Measurements from ENCODE around the gene SPPL3.

- TF ChIP-seq, protein P1, sequence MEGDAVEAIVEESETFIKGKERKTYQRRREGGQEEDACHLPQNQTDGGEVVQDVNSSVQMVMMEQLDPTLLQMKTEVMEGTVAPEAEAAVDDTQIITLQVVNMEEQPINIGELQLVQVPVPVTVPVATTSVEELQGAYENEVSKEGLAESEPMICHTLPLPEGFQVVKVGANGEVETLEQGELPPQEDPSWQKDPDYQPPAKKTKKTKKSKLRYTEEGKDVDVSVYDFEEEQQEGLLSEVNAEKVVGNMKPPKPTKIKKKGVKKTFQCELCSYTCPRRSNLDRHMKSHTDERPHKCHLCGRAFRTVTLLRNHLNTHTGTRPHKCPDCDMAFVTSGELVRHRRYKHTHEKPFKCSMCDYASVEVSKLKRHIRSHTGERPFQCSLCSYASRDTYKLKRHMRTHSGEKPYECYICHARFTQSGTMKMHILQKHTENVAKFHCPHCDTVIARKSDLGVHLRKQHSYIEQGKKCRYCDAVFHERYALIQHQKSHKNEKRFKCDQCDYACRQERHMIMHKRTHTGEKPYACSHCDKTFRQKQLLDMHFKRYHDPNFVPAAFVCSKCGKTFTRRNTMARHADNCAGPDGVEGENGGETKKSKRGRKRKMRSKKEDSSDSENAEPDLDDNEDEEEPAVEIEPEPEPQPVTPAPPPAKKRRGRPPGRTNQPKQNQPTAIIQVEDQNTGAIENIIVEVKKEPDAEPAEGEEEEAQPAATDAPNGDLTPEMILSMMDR (IDR thresholded peaks at IDR 0.05; ENCODE audit: low read depth, low read length, missing input control) = no peak
- no peak for TF ChIP-seq NR2F2 (IDR thresholded peaks at IDR 0.05)
- no peak for TF ChIP-seq SP1 (IDR thresholded peaks at IDR 0.05)
- TF ChIP-seq EGR1 (IDR thresholded peaks at IDR 0.05; ENCODE audit: low read depth in 2 of 2) = no peak
- no peak for TF ChIP-seq RXRA (IDR thresholded peaks at IDR 0.05)
- TF ChIP-seq RAD21 (IDR thresholded peaks at IDR 0.05) = no peak
- TF ChIP-seq TAF1 (conservative IDR thresholded peaks at IDR 0.05) = no peak
- no peak for TF ChIP-seq ATF3 (IDR thresholded peaks at IDR 0.05)
- TF ChIP-seq, protein P2, sequence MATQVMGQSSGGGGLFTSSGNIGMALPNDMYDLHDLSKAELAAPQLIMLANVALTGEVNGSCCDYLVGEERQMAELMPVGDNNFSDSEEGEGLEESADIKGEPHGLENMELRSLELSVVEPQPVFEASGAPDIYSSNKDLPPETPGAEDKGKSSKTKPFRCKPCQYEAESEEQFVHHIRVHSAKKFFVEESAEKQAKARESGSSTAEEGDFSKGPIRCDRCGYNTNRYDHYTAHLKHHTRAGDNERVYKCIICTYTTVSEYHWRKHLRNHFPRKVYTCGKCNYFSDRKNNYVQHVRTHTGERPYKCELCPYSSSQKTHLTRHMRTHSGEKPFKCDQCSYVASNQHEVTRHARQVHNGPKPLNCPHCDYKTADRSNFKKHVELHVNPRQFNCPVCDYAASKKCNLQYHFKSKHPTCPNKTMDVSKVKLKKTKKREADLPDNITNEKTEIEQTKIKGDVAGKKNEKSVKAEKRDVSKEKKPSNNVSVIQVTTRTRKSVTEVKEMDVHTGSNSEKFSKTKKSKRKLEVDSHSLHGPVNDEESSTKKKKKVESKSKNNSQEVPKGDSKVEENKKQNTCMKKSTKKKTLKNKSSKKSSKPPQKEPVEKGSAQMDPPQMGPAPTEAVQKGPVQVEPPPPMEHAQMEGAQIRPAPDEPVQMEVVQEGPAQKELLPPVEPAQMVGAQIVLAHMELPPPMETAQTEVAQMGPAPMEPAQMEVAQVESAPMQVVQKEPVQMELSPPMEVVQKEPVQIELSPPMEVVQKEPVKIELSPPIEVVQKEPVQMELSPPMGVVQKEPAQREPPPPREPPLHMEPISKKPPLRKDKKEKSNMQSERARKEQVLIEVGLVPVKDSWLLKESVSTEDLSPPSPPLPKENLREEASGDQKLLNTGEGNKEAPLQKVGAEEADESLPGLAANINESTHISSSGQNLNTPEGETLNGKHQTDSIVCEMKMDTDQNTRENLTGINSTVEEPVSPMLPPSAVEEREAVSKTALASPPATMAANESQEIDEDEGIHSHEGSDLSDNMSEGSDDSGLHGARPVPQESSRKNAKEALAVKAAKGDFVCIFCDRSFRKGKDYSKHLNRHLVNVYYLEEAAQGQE (IDR thresholded peaks at IDR 0.05) = no peak
- TF ChIP-seq YY1 (IDR thresholded peaks at IDR 0.05) = no peak
- no peak for TF ChIP-seq MAX (IDR thresholded peaks at IDR 0.05)
These were observed 167.5 kb downstream of the SPPL3 start for GRCh38 chr12:120736404-120737331.

Measured in liver (tissue), 3 donors.